WTC11 (cell line): ENCODE measurements around the gene UBAP2L. TPM values are rescaled to one million over a fixed set of nuclear protein-coding genes. Genes with fewer than 3 reads are reported as not detected.

Experiments
- FOXP1 ChIP-seq: sonication (generic); formaldehyde crosslinking; IDR thresholded peaks from 2 replicates; pipeline ENCODE4 v1.8.0; 2022; ENCODE audit warnings: missing genetic modification reagents, mild to moderate bottlenecking, moderate library complexity, borderline replicate concordance
- NR2C2 ChIP-seq: sonication (generic); formaldehyde crosslinking; IDR thresholded peaks from 2 replicates; pipeline ENCODE4 v1.8.0; 2022; ENCODE audit warnings: mild to moderate bottlenecking, missing genetic modification reagents
- NR3C1 ChIP-seq: sonication (generic); formaldehyde crosslinking; conservative IDR thresholded peaks from 2 replicates; pipeline ENCODE4 v1.8.1; 2023; ENCODE audit warnings: low read depth, mild to moderate bottlenecking, missing genetic modification reagents
- SOX15 ChIP-seq: fragments of 250-450 bp; sonication (Bioruptor Pico); IDR thresholded peaks from 2 replicates; pipeline ENCODE4 v1.9.0; 2021; ENCODE audit warnings: mild to moderate bottlenecking
- SP1 ChIP-seq: sonication (generic); formaldehyde crosslinking; conservative IDR thresholded peaks from 2 replicates; pipeline ENCODE4 v1.8.1; 2022; ENCODE audit warnings: missing genetic modification reagents
- ZNF396 ChIP-seq: fragments of 250-450 bp; sonication (Bioruptor Pico); IDR thresholded peaks from 2 replicates; pipeline ENCODE4 v1.8.0; 2021; ENCODE audit warnings: mild to moderate bottlenecking, moderate library complexity, borderline replicate concordance
- total RNA-seq: library from RNA; stranded (reverse); gene quantifications from 3 replicates; pipeline ENCODE4 v1.2.3, GENCODE V29; 2021
- TF ChIP-seq, protein P1 (sequence below): sonication (generic); formaldehyde crosslinking; IDR thresholded peaks from 2 replicates; pipeline ENCODE4 v1.8.0; 2022; ENCODE audit warnings: mild to moderate bottlenecking, missing genetic modification reagents
- TF ChIP-seq, protein P2 (sequence below): sonication (generic); formaldehyde crosslinking; IDR thresholded peaks from 2 replicates; pipeline ENCODE4 v1.8.1; 2022; ENCODE audit warnings: mild to moderate bottlenecking, moderate library complexity, missing genetic modification reagents
- TF ChIP-seq, protein P3 (sequence below): fragments of 250-450 bp; sonication (Bioruptor Pico); IDR thresholded peaks from 2 replicates; pipeline ENCODE4 v1.8.0; 2021; ENCODE audit warnings: mild to moderate bottlenecking
- TF ChIP-seq, protein P4 (sequence below): fragments of 250-450 bp; sonication (Bioruptor Pico); IDR thresholded peaks from 2 replicates; pipeline ENCODE4 v1.9.0; 2021; ENCODE audit warnings: mild to moderate bottlenecking
- TF ChIP-seq, protein P5 (sequence below): sonication (generic); formaldehyde crosslinking; IDR thresholded peaks from 2 replicates; pipeline ENCODE4 v1.8.1; 2023; ENCODE audit warnings: mild to moderate bottlenecking, moderate library complexity, missing genetic modification reagents
- TF ChIP-seq, protein P6 (sequence below): sonication (generic); formaldehyde crosslinking; IDR thresholded peaks from 2 replicates; pipeline ENCODE4 v1.8.1; 2023; ENCODE audit warnings: mild to moderate bottlenecking, missing genetic modification reagents
- TF ChIP-seq, protein P7 (sequence below): sonication (generic); formaldehyde crosslinking; IDR thresholded peaks from 2 replicates; pipeline ENCODE4 v1.8.0; 2023; ENCODE audit warnings: mild to moderate bottlenecking, missing genetic modification reagents
- TF ChIP-seq, protein P8 (sequence below): sonication (generic); formaldehyde crosslinking; IDR thresholded peaks from 2 replicates; pipeline ENCODE4 v1.8.0; 2022; ENCODE audit warnings: mild to moderate bottlenecking, missing genetic modification reagents
- TF ChIP-seq, protein P9 (sequence below): sonication (generic); formaldehyde crosslinking; IDR thresholded peaks from 2 replicates; pipeline ENCODE4 v1.8.1; 2022; ENCODE audit warnings: mild to moderate bottlenecking, missing genetic modification reagents, moderate library complexity, borderline replicate concordance
- TF ChIP-seq, protein P10 (sequence below): sonication (generic); formaldehyde crosslinking; IDR thresholded peaks from 2 replicates; pipeline ENCODE4 v1.8.1; 2023; ENCODE audit warnings: mild to moderate bottlenecking, missing genetic modification reagents, moderate library complexity
- TF ChIP-seq, protein P11 (sequence below): sonication (generic); formaldehyde crosslinking; conservative IDR thresholded peaks from 2 replicates; pipeline ENCODE4 v1.8.1; 2023; ENCODE audit warnings: mild to moderate bottlenecking, low read depth, missing genetic modification reagents, moderate library complexity

Gene UBAP2L
- total RNA-seq, 1 experiment from 2014 or later, result 205 TPM

DNA sequence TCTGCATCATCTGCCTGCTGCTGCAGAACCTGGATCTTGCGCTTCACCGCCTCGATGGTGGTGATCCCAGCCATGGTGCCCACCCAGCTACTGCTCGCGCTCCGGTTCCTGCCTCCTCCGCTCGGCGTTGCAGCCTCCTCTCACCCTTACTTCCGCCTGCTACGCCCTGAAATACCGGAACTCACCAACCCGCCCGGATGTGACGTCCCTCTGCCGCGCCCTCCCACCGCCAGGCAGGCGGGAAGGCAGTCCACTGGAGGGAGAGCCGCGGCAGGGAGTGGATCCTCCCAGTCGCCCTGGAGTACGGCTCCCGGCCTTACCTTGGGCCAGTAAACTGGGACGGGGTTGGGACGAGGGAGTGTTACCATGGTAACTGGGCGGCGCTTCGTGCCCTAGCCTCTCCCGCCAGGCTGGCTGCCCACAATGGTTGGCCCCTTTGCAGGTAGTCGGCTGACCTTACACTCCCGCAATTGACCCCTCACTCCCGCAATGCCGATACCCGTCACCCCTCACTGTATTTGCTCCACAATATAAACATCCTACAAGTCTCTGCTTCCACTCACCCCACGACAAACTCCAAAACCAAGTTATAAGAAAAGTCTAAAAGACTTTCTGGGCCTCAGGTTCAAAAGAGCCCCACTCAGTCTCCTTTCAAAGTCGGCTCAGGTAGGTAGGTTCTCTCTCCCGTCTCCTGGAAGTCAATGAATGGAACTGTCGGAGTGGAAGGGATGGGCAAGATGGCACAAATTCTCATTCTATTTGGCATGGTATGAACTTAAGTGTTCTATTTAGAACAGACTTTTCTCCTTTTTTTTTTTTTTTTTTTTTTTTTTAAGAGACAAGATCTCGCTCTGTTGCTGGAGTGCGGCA, 37.5 kb upstream of the UBAP2L start (continued):
- TF ChIP-seq, protein P1, sequence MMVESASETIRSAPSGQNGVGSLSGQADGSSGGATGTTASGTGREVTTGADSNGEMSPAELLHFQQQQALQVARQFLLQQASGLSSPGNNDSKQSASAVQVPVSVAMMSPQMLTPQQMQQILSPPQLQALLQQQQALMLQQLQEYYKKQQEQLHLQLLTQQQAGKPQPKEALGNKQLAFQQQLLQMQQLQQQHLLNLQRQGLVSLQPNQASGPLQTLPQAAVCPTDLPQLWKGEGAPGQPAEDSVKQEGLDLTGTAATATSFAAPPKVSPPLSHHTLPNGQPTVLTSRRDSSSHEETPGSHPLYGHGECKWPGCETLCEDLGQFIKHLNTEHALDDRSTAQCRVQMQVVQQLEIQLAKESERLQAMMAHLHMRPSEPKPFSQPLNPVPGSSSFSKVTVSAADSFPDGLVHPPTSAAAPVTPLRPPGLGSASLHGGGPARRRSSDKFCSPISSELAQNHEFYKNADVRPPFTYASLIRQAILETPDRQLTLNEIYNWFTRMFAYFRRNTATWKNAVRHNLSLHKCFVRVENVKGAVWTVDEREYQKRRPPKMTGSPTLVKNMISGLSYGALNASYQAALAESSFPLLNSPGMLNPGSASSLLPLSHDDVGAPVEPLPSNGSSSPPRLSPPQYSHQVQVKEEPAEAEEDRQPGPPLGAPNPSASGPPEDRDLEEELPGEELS (CRISPR knock-in tag), result 0 out of 2 replicates have a peak, but pooled peaks have one; percentile 79
- TF ChIP-seq, protein P2, sequence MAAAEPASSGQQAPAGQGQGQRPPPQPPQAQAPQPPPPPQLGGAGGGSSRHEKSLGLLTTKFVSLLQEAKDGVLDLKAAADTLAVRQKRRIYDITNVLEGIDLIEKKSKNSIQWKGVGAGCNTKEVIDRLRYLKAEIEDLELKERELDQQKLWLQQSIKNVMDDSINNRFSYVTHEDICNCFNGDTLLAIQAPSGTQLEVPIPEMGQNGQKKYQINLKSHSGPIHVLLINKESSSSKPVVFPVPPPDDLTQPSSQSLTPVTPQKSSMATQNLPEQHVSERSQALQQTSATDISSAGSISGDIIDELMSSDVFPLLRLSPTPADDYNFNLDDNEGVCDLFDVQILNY (CRISPR knock-in tag), result peak; percentile 99
- TF ChIP-seq, protein P3, sequence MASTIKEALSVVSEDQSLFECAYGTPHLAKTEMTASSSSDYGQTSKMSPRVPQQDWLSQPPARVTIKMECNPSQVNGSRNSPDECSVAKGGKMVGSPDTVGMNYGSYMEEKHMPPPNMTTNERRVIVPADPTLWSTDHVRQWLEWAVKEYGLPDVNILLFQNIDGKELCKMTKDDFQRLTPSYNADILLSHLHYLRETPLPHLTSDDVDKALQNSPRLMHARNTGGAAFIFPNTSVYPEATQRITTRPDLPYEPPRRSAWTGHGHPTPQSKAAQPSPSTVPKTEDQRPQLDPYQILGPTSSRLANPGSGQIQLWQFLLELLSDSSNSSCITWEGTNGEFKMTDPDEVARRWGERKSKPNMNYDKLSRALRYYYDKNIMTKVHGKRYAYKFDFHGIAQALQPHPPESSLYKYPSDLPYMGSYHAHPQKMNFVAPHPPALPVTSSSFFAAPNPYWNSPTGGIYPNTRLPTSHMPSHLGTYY (CRISPR knock-in tag), result no peak
- TF ChIP-seq NR3C1 (CRISPR knock-in tag) (no peak; the same call in 1 of the 2 replicates), NR2C2 (peak; percentile 45; the same call in 1 of the 2 replicates), FOXP1 (CRISPR knock-in tag) (peak; percentile 87; the same call in 1 of the 2 replicates), ZNF396 (CRISPR knock-in tag) (no peak), SOX15 (CRISPR knock-in tag) (no peak), SP1 (CRISPR knock-in tag) (peak; percentile 98)
- TF ChIP-seq, protein P4, sequence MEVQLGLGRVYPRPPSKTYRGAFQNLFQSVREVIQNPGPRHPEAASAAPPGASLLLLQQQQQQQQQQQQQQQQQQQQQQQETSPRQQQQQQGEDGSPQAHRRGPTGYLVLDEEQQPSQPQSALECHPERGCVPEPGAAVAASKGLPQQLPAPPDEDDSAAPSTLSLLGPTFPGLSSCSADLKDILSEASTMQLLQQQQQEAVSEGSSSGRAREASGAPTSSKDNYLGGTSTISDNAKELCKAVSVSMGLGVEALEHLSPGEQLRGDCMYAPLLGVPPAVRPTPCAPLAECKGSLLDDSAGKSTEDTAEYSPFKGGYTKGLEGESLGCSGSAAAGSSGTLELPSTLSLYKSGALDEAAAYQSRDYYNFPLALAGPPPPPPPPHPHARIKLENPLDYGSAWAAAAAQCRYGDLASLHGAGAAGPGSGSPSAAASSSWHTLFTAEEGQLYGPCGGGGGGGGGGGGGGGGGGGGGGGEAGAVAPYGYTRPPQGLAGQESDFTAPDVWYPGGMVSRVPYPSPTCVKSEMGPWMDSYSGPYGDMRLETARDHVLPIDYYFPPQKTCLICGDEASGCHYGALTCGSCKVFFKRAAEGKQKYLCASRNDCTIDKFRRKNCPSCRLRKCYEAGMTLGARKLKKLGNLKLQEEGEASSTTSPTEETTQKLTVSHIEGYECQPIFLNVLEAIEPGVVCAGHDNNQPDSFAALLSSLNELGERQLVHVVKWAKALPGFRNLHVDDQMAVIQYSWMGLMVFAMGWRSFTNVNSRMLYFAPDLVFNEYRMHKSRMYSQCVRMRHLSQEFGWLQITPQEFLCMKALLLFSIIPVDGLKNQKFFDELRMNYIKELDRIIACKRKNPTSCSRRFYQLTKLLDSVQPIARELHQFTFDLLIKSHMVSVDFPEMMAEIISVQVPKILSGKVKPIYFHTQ (CRISPR knock-in tag), result no peak
- TF ChIP-seq, protein P5, sequence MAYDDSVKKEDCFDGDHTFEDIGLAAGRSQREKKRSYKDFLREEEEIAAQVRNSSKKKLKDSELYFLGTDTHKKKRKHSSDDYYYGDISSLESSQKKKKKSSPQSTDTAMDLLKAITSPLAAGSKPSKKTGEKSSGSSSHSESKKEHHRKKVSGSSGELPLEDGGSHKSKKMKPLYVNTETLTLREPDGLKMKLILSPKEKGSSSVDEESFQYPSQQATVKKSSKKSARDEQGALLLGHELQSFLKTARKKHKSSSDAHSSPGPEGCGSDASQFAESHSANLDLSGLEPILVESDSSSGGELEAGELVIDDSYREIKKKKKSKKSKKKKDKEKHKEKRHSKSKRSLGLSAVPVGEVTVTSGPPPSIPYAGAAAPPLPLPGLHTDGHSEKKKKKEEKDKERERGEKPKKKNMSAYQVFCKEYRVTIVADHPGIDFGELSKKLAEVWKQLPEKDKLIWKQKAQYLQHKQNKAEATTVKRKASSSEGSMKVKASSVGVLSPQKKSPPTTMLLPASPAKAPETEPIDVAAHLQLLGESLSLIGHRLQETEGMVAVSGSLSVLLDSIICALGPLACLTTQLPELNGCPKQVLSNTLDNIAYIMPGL, result peak; percentile 53; the same call in 1 of the 2 replicates
- TF ChIP-seq, protein P6, sequence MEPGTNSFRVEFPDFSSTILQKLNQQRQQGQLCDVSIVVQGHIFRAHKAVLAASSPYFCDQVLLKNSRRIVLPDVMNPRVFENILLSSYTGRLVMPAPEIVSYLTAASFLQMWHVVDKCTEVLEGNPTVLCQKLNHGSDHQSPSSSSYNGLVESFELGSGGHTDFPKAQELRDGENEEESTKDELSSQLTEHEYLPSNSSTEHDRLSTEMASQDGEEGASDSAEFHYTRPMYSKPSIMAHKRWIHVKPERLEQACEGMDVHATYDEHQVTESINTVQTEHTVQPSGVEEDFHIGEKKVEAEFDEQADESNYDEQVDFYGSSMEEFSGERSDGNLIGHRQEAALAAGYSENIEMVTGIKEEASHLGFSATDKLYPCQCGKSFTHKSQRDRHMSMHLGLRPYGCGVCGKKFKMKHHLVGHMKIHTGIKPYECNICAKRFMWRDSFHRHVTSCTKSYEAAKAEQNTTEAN (CRISPR knock-in tag), result peak; percentile 90; the same call in 1 of the 2 replicates
- TF ChIP-seq, protein P7, sequence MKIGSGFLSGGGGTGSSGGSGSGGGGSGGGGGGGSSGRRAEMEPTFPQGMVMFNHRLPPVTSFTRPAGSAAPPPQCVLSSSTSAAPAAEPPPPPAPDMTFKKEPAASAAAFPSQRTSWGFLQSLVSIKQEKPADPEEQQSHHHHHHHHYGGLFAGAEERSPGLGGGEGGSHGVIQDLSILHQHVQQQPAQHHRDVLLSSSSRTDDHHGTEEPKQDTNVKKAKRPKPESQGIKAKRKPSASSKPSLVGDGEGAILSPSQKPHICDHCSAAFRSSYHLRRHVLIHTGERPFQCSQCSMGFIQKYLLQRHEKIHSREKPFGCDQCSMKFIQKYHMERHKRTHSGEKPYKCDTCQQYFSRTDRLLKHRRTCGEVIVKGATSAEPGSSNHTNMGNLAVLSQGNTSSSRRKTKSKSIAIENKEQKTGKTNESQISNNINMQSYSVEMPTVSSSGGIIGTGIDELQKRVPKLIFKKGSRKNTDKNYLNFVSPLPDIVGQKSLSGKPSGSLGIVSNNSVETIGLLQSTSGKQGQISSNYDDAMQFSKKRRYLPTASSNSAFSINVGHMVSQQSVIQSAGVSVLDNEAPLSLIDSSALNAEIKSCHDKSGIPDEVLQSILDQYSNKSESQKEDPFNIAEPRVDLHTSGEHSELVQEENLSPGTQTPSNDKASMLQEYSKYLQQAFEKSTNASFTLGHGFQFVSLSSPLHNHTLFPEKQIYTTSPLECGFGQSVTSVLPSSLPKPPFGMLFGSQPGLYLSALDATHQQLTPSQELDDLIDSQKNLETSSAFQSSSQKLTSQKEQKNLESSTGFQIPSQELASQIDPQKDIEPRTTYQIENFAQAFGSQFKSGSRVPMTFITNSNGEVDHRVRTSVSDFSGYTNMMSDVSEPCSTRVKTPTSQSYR (CRISPR knock-in tag), result peak; percentile 33; the same call in 1 of the 2 replicates
- TF ChIP-seq, protein P8, sequence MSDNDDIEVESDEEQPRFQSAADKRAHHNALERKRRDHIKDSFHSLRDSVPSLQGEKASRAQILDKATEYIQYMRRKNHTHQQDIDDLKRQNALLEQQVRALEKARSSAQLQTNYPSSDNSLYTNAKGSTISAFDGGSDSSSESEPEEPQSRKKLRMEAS (CRISPR knock-in tag), result peak; percentile 87
- TF ChIP-seq, protein P9, sequence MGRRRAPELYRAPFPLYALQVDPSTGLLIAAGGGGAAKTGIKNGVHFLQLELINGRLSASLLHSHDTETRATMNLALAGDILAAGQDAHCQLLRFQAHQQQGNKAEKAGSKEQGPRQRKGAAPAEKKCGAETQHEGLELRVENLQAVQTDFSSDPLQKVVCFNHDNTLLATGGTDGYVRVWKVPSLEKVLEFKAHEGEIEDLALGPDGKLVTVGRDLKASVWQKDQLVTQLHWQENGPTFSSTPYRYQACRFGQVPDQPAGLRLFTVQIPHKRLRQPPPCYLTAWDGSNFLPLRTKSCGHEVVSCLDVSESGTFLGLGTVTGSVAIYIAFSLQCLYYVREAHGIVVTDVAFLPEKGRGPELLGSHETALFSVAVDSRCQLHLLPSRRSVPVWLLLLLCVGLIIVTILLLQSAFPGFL (CRISPR knock-in tag), result no peak
- TF ChIP-seq, protein P10, sequence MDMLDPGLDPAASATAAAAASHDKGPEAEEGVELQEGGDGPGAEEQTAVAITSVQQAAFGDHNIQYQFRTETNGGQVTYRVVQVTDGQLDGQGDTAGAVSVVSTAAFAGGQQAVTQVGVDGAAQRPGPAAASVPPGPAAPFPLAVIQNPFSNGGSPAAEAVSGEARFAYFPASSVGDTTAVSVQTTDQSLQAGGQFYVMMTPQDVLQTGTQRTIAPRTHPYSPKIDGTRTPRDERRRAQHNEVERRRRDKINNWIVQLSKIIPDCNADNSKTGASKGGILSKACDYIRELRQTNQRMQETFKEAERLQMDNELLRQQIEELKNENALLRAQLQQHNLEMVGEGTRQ (CRISPR knock-in tag), result no peak
- TF ChIP-seq, protein P11, sequence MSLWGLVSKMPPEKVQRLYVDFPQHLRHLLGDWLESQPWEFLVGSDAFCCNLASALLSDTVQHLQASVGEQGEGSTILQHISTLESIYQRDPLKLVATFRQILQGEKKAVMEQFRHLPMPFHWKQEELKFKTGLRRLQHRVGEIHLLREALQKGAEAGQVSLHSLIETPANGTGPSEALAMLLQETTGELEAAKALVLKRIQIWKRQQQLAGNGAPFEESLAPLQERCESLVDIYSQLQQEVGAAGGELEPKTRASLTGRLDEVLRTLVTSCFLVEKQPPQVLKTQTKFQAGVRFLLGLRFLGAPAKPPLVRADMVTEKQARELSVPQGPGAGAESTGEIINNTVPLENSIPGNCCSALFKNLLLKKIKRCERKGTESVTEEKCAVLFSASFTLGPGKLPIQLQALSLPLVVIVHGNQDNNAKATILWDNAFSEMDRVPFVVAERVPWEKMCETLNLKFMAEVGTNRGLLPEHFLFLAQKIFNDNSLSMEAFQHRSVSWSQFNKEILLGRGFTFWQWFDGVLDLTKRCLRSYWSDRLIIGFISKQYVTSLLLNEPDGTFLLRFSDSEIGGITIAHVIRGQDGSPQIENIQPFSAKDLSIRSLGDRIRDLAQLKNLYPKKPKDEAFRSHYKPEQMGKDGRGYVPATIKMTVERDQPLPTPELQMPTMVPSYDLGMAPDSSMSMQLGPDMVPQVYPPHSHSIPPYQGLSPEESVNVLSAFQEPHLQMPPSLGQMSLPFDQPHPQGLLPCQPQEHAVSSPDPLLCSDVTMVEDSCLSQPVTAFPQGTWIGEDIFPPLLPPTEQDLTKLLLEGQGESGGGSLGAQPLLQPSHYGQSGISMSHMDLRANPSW (CRISPR knock-in tag), result no peak
